MCF 10A (cell line): Measurements from ENCODE around the gene LCN9. TPM values are rescaled to one million over a fixed set of nuclear protein-coding genes. Genes with fewer than 3 reads are reported as not detected.

Source experiments
- BruUV-seq: library from RNA; stranded (reverse); fragments of 400-500 nt; replicated peaks from 2 replicates; lab custom pipeline; 2021; lab: Mats Ljungman, UMichigan
- CTCF ChIA-PET: fragments of 300-600 bp; sonication (Branson Sonifier 250); formaldehyde crosslinking; extraction: SDS; loops from one replicate; lab custom pipeline; 2021; ENCODE audit warnings: antibody characterized with exemption, inconsistent platforms; lab: Yijun Ruan, JAX
- POLR2A ChIA-PET: fragments of 300-600, 350-650 bp; sonication (Branson Sonifier 250); formaldehyde crosslinking; extraction: SDS; loops from one replicate; lab custom pipeline; 2020; ENCODE audit warnings: antibody characterized with exemption, inconsistent platforms; lab: Yijun Ruan, JAX
- DNase-seq: peaks from one replicate; pipeline ENCODE4 v3.0.0-alpha.2; 2018; ENCODE audit not compliant: unreplicated experiment
- H3K27ac Mint-ChIP-seq: one replicate; pipeline ENCODE4 v1.8.0; 2022; ENCODE audit warnings: mild to moderate bottlenecking, low read depth, mixed read lengths; ENCODE audit not compliant: unreplicated experiment
- H3K27me3 Mint-ChIP-seq: one replicate; pipeline ENCODE4 v1.8.0; 2022; ENCODE audit warnings: mixed read lengths; ENCODE audit not compliant: insufficient read depth, unreplicated experiment
- H3K36me3 Mint-ChIP-seq: one replicate; pipeline ENCODE4 v1.8.0; 2022; ENCODE audit warnings: mild to moderate bottlenecking, moderate library complexity, mixed read lengths; ENCODE audit not compliant: insufficient read depth, unreplicated experiment
- H3K4me1 Mint-ChIP-seq: one replicate; pipeline ENCODE4 v1.8.0; 2022; ENCODE audit warnings: mixed read lengths; ENCODE audit not compliant: insufficient read depth, unreplicated experiment
- H3K4me3 Mint-ChIP-seq: one replicate; pipeline ENCODE4 v1.8.0; 2022; ENCODE audit warnings: mild to moderate bottlenecking, moderate library complexity, mixed read lengths; ENCODE audit not compliant: unreplicated experiment
- H3K9me3 Mint-ChIP-seq: one replicate; pipeline ENCODE4 v1.8.0; 2022; ENCODE audit warnings: mixed read lengths; ENCODE audit not compliant: unreplicated experiment
- CTCF ChIP-seq: fragments of 200-600 bp; IDR thresholded peaks from one replicate; pipeline ENCODE4 v1.8.0; 2022; ENCODE audit warnings: antibody characterized with exemption, mild to moderate bottlenecking; ENCODE audit not compliant: unreplicated experiment
- intact Hi-C: fragments of 100-400 bp; cut with micrococcal nuclease; formaldehyde crosslinking; loops from 2 replicates; pipeline ENCODE4 v1.14.1; 2022
- total RNA-seq: library from RNA; stranded (reverse); gene quantifications from 2 replicates; pipeline ENCODE4 v1.2.3, GENCODE V29; 2022

The LCN9 gene
- total RNA-seq, 1 experiment from 2014 or later = not detected

DNA sequence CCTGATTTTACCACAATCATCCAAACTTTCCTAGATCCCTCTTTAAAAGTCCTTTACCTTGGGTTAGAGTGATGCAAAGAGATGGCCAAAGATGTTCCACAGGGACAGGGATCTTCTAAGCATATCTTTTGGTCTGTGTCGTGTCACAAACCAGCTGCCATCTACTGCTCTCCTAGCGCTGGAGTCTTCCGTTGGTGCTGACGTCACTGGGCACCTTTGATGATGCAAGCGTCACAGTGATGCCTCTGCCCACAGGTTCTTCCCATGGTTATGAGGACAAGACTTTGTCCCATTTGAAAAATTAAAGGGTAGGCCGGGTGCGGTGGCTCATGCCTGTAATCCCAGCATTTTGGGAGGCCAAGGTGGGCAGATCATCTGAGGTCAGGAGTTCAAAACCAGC, 22.1 kb upstream of the LCN9 start:
- H3K9me3 Mint-ChIP-seq = peaks cover 42% of the 10 kb centered on the region
- BruUV-seq = no TSS peak
- CTCF ChIA-PET = no interaction called here

DNA sequence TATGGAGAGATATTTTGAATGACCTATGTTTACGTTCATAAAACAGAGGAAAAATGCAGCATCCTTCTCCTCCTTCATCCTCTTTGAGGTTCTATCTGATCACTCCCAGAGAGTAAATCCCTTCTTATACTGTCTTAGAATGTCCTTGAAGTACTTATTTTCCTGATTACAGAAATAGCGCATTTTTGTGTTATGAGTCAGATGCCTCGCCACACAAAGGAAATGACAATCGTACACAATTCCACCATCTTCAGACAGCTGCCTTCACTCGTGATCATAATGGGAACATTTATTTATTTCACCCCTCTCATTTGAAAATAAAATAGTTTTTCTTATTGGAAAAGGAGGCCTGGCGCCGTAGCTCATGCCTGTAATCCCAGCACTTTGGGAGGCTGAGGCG, 21.4 kb upstream of the LCN9 start:
- Mint-ChIP-seq H3K27ac (no peak overlapping the region), H3K4me1 (no peaks in the 10 kb centered on the region), H3K27me3 (peaks cover 29% of the 10 kb centered on the region), H3K9me3 (peaks cover 42% of the 10 kb centered on the region), H3K36me3 (no peaks in the 10 kb centered on the region), H3K4me3 (no peak overlapping the region)
- ChIA-PET POLR2A (no interaction called here), CTCF (interaction anchor here (0.7 kb wide), 1 partner anchor 13 kb away, joined by 3 read pairs; no protein-coding TSS in a partner anchor)
- no TSS peak for BruUV-seq
- intact Hi-C loops = no loop called here
- DNase-seq = no peak
- no peak for TF ChIP-seq CTCF

More for the DNA sequence above, 22.1 kb upstream of the LCN9 start:
- H3K36me3 Mint-ChIP-seq = no peaks in the 10 kb centered on the region
- POLR2A ChIA-PET = no interaction called here
- DNase-seq = no peak
- H3K4me3 Mint-ChIP-seq = no peak overlapping the region
- no peaks in the 10 kb centered on the region for H3K4me1 Mint-ChIP-seq
- intact Hi-C loops = no loop called here
- peaks cover 36% of the 10 kb centered on the region for H3K27me3 Mint-ChIP-seq
- no peak overlapping the region for H3K27ac Mint-ChIP-seq
- TF ChIP-seq CTCF = no peak

- intact Hi-C loops = no loop called here
- POLR2A ChIA-PET = no interaction called here
- no peaks in the 10 kb centered on the region for H3K4me1 Mint-ChIP-seq
- H3K4me3 Mint-ChIP-seq = no peak overlapping the region
- peaks cover 7% of the 10 kb centered on the region for H3K36me3 Mint-ChIP-seq
- no TSS peak for BruUV-seq
- DNase-seq = no peak
- CTCF ChIA-PET = no interaction called here
- H3K27ac Mint-ChIP-seq = no peak overlapping the region
- H3K9me3 Mint-ChIP-seq = peaks cover 42% of the 10 kb centered on the region
- H3K27me3 Mint-ChIP-seq = peaks cover 3% of the 10 kb centered on the region
- TF ChIP-seq CTCF = no peak
Observed at GRCh38 chr9:135644631-135645218, 18.4 kb upstream of the LCN9 start.

DNA sequence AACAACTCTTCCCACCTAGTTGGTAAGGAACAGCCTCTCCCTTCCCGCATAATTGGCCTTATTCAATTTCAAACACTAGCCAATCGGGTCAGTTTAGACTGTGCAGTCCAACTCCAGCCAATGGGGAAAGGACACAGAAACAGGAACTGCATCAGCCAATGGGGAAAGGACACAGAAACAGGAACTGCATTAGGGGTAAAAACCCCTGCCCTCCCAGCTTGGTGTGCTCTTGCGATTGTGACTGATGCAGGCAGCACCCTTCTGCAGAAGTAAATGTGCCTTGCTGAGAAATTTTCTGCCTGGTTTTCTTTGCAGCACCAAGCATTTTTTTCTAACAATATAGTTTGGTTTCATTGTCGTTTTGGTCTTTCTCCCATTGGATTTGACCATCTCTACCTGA, 15.2 kb upstream of the LCN9 start:
- no peaks in the 10 kb centered on the region for H3K4me1 Mint-ChIP-seq
- no peak for DNase-seq
- H3K9me3 Mint-ChIP-seq = peaks cover 45% of the 10 kb centered on the region
- TF ChIP-seq CTCF = no peak
- intact Hi-C loops = no loop called here
- no peaks in the 10 kb centered on the region for H3K27me3 Mint-ChIP-seq
- peaks cover 7% of the 10 kb centered on the region for H3K36me3 Mint-ChIP-seq
- no TSS peak for BruUV-seq
- no peak overlapping the region for H3K27ac Mint-ChIP-seq
- ChIA-PET CTCF (interaction anchor here (1.5 kb wide), 1 partner anchor 45 kb away, joined by 3 read pairs; no protein-coding TSS in a partner anchor), POLR2A (no interaction called here)
- no peak overlapping the region for H3K4me3 Mint-ChIP-seq
